Hepatocyte (in vitro differentiated cells): ENCODE results near the gene C2CD3.

Experiments
- EZH2 ChIP-seq: fragments of 200-600 bp; sonication (generic); IDR thresholded peaks from 2 replicates; pipeline ENCODE4 v1.6.1; 2016; ENCODE audit warnings: antibody characterized with exemption, mild to moderate bottlenecking, borderline replicate concordance
- TF ChIP-seq, protein P1 (sequence below): fragments of 200-600 bp; sonication (generic); IDR thresholded peaks from 2 replicates; pipeline ENCODE4 v1.5.1; 2016; ENCODE audit warnings: antibody characterized with exemption, mild to moderate bottlenecking; ENCODE audit not compliant: poor library complexity

DNA sequence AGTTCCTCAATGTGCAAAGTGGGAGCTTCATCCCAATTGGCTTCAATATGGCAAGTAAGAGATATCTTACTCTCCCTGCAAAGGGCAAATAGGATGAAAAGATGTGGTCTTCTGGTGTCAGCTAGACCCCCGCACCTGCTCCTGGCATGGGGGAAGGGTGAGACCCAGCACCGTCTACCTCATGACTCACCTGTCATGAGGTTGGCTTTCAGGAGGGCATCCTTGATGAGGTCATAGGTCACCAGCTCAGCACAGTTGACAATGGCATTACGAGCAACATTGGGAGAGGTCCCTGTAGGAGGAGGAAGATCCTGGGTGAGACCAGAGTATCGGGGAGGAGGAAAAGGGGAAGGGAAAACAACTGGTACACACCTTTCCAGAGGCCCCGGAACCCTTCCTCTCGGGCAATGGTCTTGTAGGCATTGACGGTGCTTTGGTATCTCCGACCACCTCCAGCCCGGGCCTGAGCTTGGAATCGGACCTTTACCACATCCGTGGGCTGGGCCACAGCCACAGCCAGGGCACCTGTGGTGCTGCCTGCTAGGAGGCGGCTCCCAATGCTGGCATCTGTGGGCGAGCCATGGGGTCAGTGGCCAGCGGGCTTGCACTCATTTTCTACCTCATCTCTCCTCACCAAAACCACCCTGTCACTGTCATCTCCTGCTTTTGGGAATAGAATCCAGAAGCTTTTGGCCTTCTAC lies 194.2 kb downstream of the C2CD3 start:
- TF ChIP-seq, protein P1, sequence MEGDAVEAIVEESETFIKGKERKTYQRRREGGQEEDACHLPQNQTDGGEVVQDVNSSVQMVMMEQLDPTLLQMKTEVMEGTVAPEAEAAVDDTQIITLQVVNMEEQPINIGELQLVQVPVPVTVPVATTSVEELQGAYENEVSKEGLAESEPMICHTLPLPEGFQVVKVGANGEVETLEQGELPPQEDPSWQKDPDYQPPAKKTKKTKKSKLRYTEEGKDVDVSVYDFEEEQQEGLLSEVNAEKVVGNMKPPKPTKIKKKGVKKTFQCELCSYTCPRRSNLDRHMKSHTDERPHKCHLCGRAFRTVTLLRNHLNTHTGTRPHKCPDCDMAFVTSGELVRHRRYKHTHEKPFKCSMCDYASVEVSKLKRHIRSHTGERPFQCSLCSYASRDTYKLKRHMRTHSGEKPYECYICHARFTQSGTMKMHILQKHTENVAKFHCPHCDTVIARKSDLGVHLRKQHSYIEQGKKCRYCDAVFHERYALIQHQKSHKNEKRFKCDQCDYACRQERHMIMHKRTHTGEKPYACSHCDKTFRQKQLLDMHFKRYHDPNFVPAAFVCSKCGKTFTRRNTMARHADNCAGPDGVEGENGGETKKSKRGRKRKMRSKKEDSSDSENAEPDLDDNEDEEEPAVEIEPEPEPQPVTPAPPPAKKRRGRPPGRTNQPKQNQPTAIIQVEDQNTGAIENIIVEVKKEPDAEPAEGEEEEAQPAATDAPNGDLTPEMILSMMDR: no peak
- TF ChIP-seq EZH2: no peak
